Nephron progenitor cell (in vitro differentiated cells): ENCODE measurements around the gene AVPI1.

Experiments used
- DNase-seq: peaks from one replicate; pipeline ENCODE4 v3.0.0; 2021
- H3K27ac Mint-ChIP-seq: 2 replicates; pipeline ENCODE4 v1.8.0; 2021; ENCODE audit warnings: mild to moderate bottlenecking, moderate library complexity, mixed read lengths
- H3K27me3 Mint-ChIP-seq: 2 replicates; pipeline ENCODE4 v1.8.0; 2021; ENCODE audit warnings: mild to moderate bottlenecking, low read depth, mixed read lengths; ENCODE audit not compliant: poor library complexity
- H3K36me3 Mint-ChIP-seq: 2 replicates; pipeline ENCODE4 v1.8.0; 2021; ENCODE audit warnings: low read depth, mixed read lengths
- H3K4me1 Mint-ChIP-seq: 2 replicates; pipeline ENCODE4 v1.8.0; 2021; ENCODE audit warnings: mixed read lengths
- H3K4me3 Mint-ChIP-seq: 2 replicates; pipeline ENCODE4 v1.8.0; 2021; ENCODE audit warnings: mild to moderate bottlenecking, moderate library complexity, mixed read lengths
- H3K9me3 Mint-ChIP-seq: 2 replicates; pipeline ENCODE4 v1.8.0; 2021; ENCODE audit warnings: mild to moderate bottlenecking, moderate library complexity, mixed read lengths
- CTCF ChIP-seq: fragments of 200-600 bp; sonication (generic); IDR thresholded peaks from 2 replicates; pipeline ENCODE4 v1.5.0; 2021; ENCODE audit warnings: antibody characterized with exemption

The AVPI1 gene

GRCh38 chr10:97721871-97722780 is 35.1 kb upstream of the AVPI1 start:
- peaks cover 46% of the 10 kb centered on the region for H3K36me3 Mint-ChIP-seq

GRCh38 chr10:97719602-97720001 is 32.6 kb upstream of the AVPI1 start:
- H3K9me3 Mint-ChIP-seq, result no peaks in the 10 kb centered on the region
- H3K36me3 Mint-ChIP-seq, result peaks cover 48% of the 10 kb centered on the region
- peaks cover 67% of the 10 kb centered on the region for H3K4me1 Mint-ChIP-seq
- H3K27ac Mint-ChIP-seq, result no peak overlapping the region
- no peak for DNase-seq
- no peak for TF ChIP-seq CTCF
- peak overlapping the region; percentile 41 for H3K4me3 Mint-ChIP-seq
- peaks cover 13% of the 10 kb centered on the region for H3K27me3 Mint-ChIP-seq

More at GRCh38 chr10:97721871-97722780, 35.1 kb upstream of the AVPI1 start:
- no peak for DNase-seq
- Mint-ChIP-seq H3K9me3 (peaks cover 12% of the 10 kb centered on the region), H3K4me3 (no peak overlapping the region), H3K27me3 (peaks cover 9% of the 10 kb centered on the region), H3K4me1 (peaks cover 63% of the 10 kb centered on the region), H3K27ac (no peak overlapping the region)
- no peak for TF ChIP-seq CTCF

GRCh38 chr10:97718659-97719142 is 31.7 kb upstream of the AVPI1 start:
- no peak for TF ChIP-seq CTCF
- Mint-ChIP-seq H3K4me1 (peaks cover 62% of the 10 kb centered on the region), H3K27me3 (peaks cover 9% of the 10 kb centered on the region), H3K36me3 (peaks cover 48% of the 10 kb centered on the region), H3K4me3 (peak overlapping the region; percentile 13), H3K9me3 (no peaks in the 10 kb centered on the region), H3K27ac (peak overlapping the region; percentile 9)
- DNase-seq, result no peak

GRCh38 chr10:97718178-97718577 is 31.1 kb upstream of the AVPI1 start:
- H3K27me3 Mint-ChIP-seq, result peaks cover 7% of the 10 kb centered on the region
- H3K9me3 Mint-ChIP-seq, result no peaks in the 10 kb centered on the region
- H3K36me3 Mint-ChIP-seq, result peaks cover 48% of the 10 kb centered on the region
- peak overlapping the region; percentile 56 for H3K4me3 Mint-ChIP-seq
- DNase-seq, result no peak
- H3K27ac Mint-ChIP-seq, result peak overlapping the region; percentile 9
- H3K4me1 Mint-ChIP-seq, result peaks cover 62% of the 10 kb centered on the region
- TF ChIP-seq CTCF, result no peak

- H3K9me3 Mint-ChIP-seq, result no peaks in the 10 kb centered on the region
- H3K36me3 Mint-ChIP-seq, result peaks cover 48% of the 10 kb centered on the region
- no peak overlapping the region for H3K27ac Mint-ChIP-seq
- no peak for DNase-seq
- peaks cover 67% of the 10 kb centered on the region for H3K4me1 Mint-ChIP-seq
- no peak overlapping the region for H3K4me3 Mint-ChIP-seq
- TF ChIP-seq CTCF, result no peak
- H3K27me3 Mint-ChIP-seq, result peaks cover 9% of the 10 kb centered on the region
Measured at GRCh38 chr10:97717627-97718026, 30.6 kb upstream of the AVPI1 start.
